ENCODE data around the gene GLYAT.
"Not testable (repeated sequence)": the region's sequence is repeated elsewhere in the genome, so short reads cannot be mapped to it uniquely, and the experiment has no call there.

The GLYAT gene

GRCh38 chr11:58742981-58743880 is 11.5 kb upstream of the GLYAT start:
- DNase-seq = no peak

GRCh38 chr11:58742140-58742539 is 10.4 kb upstream of the GLYAT start:
- no peak for DNase-seq

GRCh38 chr11:58741127-58741526 is 9.4 kb upstream of the GLYAT start:
- no peak for DNase-seq

GRCh38 chr11:58740447-58740846 is 8.7 kb upstream of the GLYAT start:
- no peak for DNase-seq

GRCh38 chr11:58739725-58740430 is 8.1 kb upstream of the GLYAT start:
- DNase-seq = no peak

GRCh38 chr11:58734681-58735490 is 3.1 kb upstream of the GLYAT start:
- no peak for DNase-seq

- DNase-seq = no peak
Measured at GRCh38 chr11:58730507-58731089, 1.1 kb downstream of the GLYAT start.

- DNase-seq = no peak
Measured at GRCh38 chr11:58727415-58727797, 4.3 kb downstream of the GLYAT start.

- no peak for DNase-seq
Measured at GRCh38 chr11:58726737-58727414, 4.9 kb downstream of the GLYAT start.

GRCh38 chr11:58719406-58720117 is 12.2 kb downstream of the GLYAT start:
- no peak for DNase-seq

- DNase-seq = no peak
Measured at GRCh38 chr11:58712531-58712930, 19.2 kb downstream of the GLYAT start.

- no peak for DNase-seq
Measured at GRCh38 chr11:58711832-58712231, 19.9 kb downstream of the GLYAT start.

- DNase-seq = no peak
Measured at GRCh38 chr11:58707767-58708166, 24.0 kb downstream of the GLYAT start.

GRCh38 chr11:58696825-58697224 is 34.9 kb downstream of the GLYAT start:
- not testable (repeated sequence) for DNase-seq

- DNase-seq = no peak
Measured at GRCh38 chr11:58693026-58693425, 38.7 kb downstream of the GLYAT start.

- DNase-seq = no peak
Measured at GRCh38 chr11:58691675-58692074, 40.1 kb downstream of the GLYAT start.

- DNase-seq = no peak
Measured at GRCh38 chr11:58688789-58689503, 42.8 kb downstream of the GLYAT start.

- DNase-seq = no peak
Measured at GRCh38 chr11:58685973-58686722, 45.6 kb downstream of the GLYAT start.

- not testable (repeated sequence) for DNase-seq
Measured at GRCh38 chr11:58682660-58683059, 49.1 kb downstream of the GLYAT start.

- not testable (repeated sequence) for DNase-seq
Measured at GRCh38 chr11:58677536-58677935, 54.2 kb downstream of the GLYAT start.
